GM19468 (cell line): ENCODE measurements around the gene NR2C1.

Experiments
- ATAC-seq: cut with Tn5 transposase; IDR thresholded peaks from one replicate; pipeline ENCODE4 v1.9.1; 2021; ENCODE audit warnings: mild to moderate bottlenecking, moderate library complexity, moderate number of reproducible peaks; ENCODE audit not compliant: unreplicated experiment; ENCODE audit errors: extremely low read depth

The NR2C1 gene

DNA sequence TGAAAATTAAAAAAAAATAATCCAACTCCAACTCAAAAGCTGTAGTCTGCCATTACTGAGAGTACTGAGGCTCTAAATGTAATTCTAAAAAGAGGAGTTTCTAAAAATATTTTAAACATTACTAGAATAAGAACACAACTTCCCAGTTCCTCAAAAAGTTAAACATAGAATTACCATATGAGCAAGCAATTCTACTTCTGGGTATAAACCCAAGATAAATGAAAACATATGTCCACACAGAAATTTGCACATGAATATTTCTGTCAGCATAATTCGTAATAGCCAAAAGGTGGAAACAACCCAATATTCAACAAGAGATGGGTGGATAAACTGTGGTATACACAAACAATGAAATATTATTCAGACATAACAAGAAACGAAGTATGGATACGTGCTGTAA, 15.0 kb upstream of the NR2C1 start:
- peak; percentile 37 for ATAC-seq

DNA sequence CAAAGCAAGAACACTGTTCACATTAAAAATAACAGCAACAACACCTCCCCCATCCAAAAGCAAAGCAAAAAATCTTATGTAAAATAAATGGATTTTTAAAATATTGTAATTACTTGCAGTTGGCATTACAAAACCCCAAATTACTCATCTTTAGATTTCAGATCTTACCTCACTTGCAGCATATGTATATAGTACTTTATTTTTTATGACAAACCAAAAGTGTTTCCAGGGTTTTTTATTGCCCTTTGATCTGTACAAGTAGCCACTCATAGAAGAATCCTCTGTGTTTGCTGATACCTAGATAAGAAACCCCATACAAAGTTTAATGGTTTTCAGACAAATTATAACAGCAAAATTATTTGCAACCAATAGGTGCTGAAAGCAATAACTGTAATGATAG, 12.2 kb upstream of the NR2C1 start:
- ATAC-seq: no peak

DNA sequence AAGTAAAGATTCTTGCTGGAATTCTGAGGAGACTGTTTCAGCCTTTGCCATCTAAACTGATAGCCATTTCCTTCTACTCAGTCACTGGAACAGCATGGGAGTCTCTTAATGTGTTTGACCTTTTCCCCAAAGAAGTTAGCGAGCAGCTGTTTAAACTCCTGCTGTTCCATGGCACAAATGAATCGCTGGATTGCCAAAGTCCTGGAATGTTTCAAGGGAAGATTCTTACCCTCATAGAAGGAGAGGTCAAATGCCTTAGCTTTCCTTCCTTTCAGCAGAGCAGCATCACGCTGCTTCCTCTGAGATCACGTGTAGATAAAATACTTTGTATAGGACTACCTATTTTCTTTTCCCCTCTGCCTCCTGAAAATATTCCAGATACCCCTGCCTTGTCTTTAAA, 10.5 kb upstream of the NR2C1 start:
- ATAC-seq: no peak

DNA sequence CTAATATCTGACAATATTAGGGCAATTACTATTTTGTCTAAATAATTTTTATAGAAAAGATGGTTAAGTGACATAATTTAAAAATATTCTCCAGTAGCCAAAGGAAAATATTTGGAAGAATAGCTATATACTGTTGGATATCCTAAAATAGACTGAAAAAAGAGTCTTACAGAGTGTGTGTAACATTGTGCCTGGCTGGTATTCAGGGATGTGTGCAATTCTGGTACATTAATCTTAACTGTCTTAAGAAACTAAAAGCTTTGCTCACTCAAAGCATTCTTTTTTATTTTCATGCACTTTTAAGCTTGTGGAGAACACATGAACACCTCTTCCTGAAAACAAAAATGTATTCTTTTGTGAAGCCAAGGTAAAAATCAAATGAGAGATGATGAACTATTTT, 10.1 kb upstream of the NR2C1 start:
- no peak for ATAC-seq

DNA sequence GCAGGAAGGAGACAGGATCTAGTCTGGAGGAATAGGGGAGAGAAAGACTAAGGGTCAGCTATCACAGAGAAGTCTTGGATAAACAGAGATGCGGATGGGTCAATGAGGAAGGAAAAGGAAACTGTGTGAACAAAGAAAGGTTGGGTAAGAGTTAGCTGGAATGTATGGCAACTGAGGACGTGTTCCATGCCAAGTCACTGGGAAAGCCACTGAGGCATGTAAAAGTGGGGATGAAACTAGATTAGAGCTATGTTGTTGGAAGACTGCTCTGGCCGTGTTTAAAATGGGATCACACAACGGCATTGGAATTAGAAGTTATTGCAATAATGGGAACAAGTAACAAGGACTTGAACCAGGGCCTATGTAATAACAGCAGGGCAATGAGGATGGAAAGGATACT, 3.9 kb upstream of the NR2C1 start:
- ATAC-seq: no peak

DNA sequence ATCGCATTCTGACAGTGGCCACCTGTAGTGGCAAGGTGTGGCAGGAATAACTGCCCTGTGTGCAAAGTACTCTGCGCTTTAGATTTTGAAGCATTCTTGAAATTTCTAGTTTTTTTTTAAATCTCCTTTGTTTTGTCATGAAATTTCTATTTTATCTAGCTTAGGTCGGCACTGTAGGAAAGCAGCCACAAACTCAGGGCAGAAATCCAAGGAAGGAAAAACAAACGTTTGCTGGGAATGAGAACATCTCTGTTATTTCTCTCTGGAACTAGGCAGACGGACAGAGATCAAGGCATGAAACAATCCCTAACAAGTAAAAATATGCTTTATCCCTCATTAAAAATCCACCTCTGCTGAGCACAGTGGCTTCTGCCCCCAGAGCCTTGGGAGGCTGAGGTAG, 1.3 kb upstream of the NR2C1 start:
- no peak for ATAC-seq

DNA sequence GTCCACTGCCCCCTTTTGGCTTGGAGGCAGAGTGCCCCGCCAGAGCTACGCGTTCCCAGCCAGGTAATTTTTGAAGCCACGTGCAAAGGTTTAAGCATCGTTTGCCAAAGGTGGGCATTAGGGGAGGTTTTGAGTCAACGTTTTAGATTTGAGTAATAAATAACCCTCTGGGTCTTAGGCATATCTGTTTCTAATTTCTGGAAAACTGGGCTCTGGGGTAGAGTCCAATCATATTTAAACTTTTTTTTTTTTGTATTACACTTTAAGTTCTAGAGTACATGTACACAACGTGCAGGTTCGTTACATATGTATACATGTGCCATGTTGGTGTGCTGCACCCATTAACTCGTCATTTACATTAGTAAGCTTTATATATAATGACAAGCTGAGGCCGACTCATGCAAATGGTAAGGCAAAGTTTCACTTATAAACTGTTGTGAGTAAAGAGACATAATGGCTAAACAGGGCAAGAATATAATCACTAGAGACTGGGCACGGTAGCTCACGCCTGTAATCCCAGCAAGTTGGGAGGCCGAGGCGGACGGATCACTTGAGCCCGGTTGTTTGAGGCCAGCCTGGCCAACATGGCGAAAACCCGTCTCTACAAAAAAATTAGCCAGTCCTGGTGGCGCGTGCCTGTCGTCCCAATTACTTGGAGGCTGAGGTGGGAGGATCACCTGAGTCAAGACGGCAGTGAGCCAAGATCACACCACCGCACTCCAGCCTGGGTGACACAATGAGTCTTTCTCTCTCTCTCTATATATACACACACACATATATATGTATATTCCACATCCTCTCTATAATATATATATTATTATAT, 491 bp upstream of the NR2C1 start:
- peak; percentile 79 for ATAC-seq

DNA sequence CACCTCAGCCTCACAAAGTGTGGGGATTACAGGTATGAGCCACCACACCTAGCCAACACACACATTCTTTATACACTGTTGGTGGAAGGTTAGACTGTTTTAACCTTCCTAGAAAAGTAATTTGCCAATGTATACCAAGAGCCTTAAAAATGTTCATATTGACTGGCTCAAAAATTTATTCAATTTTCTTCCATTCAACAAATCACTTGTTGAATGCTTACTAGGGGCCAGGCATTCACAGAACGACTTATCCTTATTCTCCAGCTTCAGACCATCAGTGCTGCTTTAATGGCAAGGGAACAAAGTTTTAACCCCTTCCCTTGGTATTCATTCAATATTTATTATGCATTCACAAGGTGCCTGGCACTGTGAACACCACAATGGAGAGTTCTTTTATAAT, 3.0 kb downstream of the NR2C1 start:
- no peak for ATAC-seq

DNA sequence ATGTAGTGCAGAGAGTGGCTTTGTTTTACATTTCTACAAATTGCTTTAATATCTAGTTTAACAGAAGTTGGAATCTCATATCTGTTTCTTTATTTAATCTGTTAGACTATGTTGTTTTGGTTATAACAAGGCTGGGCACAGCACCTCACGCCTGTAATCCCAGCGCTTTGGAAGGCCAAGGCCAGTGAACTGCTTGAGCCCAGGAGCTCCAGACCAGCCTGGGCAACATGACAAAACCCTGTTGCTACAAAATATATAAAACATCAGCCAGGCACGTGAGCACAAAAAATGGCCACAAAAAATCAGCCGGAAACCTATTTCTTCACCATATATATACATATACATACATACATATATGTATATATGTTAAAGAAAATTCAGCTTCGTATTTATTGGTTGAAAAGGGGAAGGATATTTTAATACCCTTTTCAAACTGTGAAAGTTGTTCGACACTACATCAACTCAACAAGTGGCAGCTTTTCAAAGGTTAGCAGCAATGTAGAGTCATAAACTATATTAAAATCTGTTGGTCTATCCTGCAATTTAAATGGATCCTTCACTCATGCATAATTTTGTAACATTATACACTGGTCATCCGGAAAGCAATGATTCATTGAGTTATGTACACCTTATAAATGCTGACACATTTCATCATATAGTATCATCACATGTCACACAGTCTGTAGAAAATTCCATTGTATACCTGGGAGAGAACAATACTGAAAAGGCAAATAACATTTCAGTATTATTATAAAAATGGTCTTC, 7.1 kb downstream of the NR2C1 start:
- ATAC-seq: no peak

DNA sequence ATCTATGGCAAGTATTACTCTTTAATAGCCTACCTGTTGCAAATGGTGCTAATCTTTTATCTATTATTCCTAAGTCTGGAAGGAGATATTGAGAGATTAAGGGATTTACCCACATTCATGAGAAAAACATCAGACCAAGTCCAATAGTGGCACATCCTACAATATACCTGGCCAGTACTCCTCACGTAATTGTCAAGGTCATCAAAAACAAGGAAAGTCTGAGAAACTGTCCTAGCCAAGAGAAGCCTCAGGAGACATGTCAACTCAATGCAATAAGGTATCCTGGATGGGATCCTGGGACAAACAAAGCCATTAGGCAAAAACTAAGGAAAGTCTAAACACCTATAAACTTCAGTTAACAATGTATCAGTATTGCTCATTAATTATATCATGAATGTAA, 12.5 kb downstream of the NR2C1 start:
- ATAC-seq: no peak

DNA sequence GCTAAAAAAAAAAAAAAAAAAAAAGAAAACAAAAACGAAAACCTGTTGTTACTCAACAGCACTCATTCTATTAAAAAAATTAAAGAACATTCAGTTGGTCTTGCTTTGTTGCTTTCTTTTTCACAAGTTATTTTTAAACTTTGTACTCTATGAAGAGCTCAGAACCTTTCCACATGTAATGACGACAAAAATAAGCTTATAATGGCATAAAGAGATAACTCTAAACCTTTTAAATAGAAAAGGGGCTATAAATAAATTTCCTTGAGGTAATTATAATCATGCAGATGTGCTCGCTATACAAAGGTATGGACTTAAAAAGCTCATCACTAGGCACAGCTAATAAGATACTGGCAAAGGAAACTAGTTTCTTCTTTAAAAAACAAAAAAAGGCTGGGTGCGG, 13.4 kb downstream of the NR2C1 start:
- no peak for ATAC-seq

DNA sequence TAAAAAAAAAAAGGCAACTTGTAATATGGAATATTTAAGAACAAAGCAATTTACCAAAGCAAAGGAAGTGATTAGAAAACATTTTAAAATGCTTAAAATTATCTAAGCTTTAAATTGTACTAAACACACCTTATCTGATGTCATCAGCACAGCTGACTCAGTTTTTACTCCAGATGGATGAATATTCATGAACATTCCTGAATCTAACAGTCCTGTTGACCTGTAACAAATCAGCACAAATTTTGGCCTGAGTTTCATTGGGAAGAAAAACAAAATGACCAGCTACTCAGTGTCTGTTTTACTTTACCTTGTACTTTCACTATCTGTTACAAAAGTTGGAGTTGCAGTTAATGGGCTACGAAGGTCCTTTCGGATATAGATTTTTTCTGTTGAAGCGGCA, 16.0 kb downstream of the NR2C1 start:
- no peak for ATAC-seq

DNA sequence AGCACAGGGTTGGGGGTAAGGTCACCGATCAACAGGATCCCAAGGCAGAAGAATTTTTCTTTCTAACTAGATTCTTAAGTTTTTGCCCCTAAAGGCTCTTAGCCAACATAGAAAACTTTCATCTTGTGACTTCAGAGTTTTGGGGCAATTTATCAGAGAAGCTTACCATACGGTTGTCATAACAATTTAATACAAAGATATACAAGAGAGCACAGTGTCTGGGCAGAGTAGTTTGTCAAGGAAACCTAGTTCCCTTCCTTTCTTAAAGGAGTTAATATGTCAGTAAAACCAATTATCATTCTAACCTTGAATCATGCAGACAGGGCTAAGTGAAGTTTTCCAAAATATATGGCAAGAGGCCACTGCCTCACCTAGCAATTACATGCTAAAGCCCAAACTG, 18.4 kb downstream of the NR2C1 start:
- no peak for ATAC-seq

DNA sequence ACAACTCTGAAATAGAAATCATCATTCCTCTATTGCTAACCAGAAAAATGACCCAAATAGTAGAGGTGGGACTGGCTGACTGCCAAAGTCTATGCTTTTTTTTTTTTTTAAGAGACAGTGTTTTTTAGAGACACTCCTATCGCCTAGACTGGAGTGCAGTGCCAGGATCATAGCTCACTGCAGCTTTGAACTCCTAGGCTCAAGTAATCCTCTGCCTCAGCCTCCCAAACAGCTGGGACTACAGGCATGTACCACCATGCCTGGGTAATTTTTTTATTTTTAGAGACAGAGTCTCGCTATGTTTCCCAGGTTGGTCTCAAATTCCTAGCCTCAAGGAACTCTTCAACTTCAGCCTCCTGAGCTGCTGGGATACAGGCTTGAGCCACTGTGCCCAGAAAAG, 19.2 kb downstream of the NR2C1 start:
- ATAC-seq: no peak

DNA sequence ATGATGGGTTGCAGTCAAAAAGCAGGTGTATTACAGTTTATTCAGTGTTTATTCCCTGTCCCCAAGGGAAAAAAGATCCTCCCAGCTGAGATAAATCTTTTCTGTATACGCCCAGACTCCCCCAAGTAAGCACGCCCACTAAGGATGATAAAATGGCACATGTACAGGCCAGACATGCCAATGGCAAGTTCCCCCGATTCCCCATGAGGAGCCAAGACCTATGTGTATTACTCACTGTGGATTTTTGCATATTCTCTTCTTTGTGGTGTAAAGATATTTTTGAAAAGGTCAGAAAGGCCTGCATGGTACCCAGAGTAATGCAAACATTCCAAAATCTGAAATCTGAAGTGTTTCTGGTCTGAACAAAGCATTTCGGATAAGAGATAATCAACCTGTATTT, 22.2 kb downstream of the NR2C1 start:
- ATAC-seq: no peak

DNA sequence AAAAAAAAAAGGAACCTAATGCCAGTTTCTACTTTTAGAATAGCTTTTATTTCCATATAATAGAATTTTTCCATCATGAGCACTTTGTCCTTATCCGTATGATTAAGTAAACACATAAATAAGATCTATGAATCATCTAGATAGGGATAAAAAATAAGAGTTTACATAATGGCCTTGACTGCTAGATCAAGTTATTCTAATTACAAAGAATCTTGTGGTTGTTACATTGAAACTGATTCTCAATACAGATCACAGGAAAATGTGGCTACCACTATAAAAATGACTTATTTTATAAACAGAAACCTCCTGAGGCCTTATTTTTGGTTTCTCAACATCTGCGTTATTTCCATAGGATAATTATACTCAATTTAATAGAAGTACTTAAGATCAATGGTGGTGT, 35.5 kb downstream of the NR2C1 start:
- no peak for ATAC-seq

DNA sequence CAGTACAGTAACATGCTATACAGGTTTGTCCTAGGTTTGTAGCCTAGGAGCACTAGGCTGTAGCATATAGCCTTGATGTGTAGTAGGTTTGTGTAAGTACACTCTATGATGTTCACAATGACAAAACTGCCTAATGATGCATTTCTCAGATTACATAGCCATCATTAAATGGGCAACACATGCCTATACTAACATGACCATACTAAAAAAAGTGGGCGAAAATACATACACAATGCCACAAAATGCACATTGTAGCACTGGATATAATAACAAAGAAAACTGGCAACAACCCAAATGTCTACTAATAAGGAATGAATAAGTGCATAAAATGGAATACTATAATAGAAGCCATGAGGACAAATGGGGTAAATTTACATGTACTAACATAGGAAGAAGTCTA, 38.7 kb downstream of the NR2C1 start:
- ATAC-seq: no peak

DNA sequence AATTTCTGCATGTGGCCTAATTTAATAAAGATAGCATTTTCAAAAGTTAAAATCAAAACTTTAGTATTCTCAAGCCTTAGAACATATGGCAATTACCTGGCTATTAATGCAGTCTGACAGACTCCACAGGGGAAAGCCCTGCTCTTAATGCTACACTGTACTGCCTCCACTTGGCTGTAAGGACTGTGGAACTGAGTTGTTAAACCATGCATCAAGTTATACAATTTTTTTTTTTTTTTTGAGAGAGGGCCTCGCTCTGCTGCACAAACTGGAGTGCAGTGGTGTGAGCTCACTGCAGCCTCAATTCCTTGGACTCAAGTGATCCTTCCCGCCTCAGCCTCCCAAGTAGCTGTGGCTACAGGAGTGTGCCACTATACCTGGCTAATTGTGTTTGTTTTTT, 50.9 kb downstream of the NR2C1 start:
- ATAC-seq: no peak

DNA sequence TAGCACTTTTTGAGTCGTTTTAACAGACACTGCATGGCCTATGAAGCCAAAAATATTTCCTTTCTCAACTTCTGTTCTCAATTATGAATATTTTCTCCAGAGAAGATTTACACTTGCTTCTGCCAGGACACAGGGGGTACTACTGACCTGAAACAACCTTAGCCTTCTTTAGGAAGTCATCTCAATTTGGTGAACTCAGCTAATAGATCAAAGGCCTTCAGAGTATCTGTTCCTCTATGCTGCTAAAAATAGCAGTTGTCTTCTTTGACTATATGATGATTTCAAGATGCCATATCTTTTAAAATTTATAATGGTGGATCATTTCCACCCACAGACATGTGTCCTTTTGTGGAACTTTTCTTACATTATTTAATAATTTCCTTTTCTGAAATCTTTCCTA, 55.9 kb downstream of the NR2C1 start:
- no peak for ATAC-seq

DNA sequence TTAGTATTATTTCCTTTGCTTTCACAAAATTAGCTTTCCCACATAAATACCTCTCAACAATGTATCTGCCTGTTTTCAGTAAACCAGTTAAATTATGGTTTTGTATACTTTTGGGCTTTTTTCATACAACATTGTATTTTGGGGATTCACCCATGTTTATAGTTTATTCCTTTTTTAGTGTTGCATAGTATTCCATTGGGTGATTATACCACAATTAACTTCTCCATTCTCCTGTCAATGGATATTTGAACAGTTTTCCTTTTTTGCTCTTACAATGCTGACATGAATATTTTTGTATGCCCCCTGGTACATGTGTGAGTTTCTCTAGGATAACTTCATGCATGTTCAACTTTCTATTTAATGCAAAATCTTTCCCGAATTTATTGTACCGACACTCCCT, 57.3 kb downstream of the NR2C1 start:
- ATAC-seq: no peak

DNA sequence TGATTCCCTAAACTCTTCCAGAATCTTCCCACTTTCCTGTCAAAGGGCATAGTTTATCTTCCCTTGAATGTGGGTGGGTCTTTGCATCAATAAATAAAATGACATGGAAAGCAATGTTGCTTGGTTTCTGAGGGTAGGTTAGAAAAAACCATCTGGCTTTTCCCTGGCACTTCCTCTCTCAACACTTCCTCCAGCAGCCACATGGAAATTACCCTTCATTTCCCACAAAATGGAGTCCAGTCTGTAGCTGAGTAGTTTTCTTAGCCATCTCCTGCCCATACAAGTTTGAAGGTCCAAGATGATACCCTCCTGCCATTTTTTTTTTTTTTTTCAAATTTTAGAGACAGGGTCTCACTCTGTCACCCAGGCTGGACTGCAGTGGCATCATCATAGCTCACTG, 58.9 kb downstream of the NR2C1 start:
- ATAC-seq: no peak

DNA sequence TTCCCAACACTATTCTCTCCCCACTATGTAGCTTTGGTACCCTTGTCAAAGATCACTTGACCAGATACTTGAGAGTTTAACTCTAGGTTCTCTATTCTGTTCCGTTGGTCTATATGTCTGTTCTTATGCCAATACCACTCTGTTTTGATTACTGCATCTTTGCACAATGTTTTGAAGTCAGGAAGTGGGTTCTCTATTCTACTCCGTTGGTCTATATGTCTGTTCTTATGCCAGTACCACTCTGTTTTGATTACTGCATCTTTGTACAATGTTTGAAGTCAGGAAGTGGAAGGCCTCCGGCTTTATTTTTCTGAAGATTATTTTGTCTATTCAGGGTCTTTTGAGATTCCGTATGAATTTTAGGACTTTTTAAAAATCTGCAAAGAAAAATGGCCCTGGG, 67.2 kb downstream of the NR2C1 start:
- no peak for ATAC-seq
